OCI-LY3 (cell line): Measurements from ENCODE around the gene SLC29A2.

Source experiments
- EZH2phosphoT487 ChIP-seq: fragments of 200-600 bp; shearing (Covaris generic); IDR thresholded peaks from 2 replicates; pipeline ENCODE4 v1.6.1; 2018; ENCODE audit warnings: antibody characterized with exemption, mixed run types, low read depth
- TF ChIP-seq, protein P1 (sequence below): fragments of 200-600, 300-600 bp; sonication (generic); IDR thresholded peaks from 2 replicates; pipeline ENCODE4 v1.5.1; 2014; ENCODE audit warnings: antibody characterized with exemption, low read length, low read depth

DNA sequence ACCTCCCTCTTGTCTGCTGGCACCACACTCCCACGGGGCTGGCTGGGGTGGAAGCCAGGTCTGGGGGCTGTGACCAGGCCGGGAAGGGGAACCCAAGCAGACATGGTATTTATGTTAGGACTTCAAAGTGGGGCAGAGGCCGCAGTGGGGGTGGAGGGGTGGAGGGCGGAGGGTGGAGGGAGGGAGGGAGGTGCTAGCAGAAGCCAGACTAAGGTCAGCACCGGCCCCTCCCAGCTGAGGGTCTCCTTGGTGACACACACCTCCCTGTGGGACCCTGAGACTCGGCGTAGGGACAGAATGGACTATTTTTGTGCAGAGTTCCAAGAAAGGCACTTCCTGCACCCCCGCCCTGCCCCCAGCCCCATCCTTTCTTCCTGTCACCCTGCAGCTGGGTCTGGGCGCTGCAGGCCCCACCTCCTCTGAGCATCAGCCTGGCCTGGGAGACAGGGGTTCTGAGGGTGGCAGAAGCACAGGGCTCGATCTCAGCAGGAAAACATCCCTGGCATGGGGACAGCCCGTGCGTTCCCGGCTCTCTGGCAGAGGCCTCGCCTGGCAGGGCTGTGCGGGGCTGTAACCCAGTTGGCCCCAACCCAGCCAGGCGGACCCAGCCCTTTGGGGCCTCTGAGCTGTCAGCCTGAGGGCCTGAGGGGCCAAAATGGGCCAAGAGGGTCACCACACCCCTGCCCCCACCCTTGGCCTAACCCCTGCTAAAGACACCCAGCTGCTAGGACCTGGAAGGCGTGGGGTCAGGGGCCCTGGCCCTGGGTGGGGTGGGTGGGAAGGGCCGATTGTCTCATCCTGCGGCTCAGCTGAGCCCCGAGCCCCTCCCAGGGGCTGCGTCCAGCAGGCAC is 45.1 kb downstream of the SLC29A2 start:
- TF ChIP-seq, protein P1, sequence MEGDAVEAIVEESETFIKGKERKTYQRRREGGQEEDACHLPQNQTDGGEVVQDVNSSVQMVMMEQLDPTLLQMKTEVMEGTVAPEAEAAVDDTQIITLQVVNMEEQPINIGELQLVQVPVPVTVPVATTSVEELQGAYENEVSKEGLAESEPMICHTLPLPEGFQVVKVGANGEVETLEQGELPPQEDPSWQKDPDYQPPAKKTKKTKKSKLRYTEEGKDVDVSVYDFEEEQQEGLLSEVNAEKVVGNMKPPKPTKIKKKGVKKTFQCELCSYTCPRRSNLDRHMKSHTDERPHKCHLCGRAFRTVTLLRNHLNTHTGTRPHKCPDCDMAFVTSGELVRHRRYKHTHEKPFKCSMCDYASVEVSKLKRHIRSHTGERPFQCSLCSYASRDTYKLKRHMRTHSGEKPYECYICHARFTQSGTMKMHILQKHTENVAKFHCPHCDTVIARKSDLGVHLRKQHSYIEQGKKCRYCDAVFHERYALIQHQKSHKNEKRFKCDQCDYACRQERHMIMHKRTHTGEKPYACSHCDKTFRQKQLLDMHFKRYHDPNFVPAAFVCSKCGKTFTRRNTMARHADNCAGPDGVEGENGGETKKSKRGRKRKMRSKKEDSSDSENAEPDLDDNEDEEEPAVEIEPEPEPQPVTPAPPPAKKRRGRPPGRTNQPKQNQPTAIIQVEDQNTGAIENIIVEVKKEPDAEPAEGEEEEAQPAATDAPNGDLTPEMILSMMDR: no peak
- TF ChIP-seq EZH2phosphoT487: no peak
